ENCODE data around the gene SLC6A19. TPM values are rescaled to one million over a fixed set of nuclear protein-coding genes. Genes with fewer than 3 reads are reported as not detected.

SLC6A19 gene
- total and polyA plus RNA-seq, 2 experiments from 2014 or later: 5.2 to 5.8 TPM

DNA sequence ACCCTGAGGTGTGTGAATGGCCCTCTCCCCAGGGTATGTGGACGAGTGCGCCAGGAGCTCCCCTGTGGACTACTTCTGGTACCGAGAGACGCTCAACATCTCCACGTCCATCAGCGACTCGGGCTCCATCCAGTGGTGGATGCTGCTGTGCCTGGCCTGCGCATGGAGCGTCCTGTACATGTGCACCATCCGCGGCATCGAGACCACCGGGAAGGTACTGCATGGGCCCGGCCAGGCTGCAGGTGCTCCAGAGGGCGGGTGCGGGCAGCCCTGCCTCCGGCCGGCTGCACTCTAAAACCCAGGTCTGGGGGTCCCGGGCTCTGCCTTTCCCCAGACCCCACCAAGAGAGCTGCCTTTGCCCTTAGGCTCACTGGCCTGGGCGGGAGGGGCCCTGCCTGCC lies 10.9 kb downstream of the SLC6A19 start:
- no peaks in the 10 kb centered on the region for H3K36me3 ChIP-seq (replicated peaks; ENCODE audit: insufficient read depth, low read depth)
- DNase-seq (ENCODE audit: low spot score): no peak
- no peaks in the 10 kb centered on the region for H3K79me2 ChIP-seq
- H3K27me3 ChIP-seq: no peaks in the 10 kb centered on the region
- no peaks in the 10 kb centered on the region for H3K9me2 ChIP-seq (replicated peaks; ENCODE audit: insufficient read depth)
- H3K9me3 ChIP-seq (ENCODE audit: low read depth): no peaks in the 10 kb centered on the region
- H3K4me1 ChIP-seq (ENCODE audit: insufficient read depth): no peaks in the 10 kb centered on the region
- 93% methylated on average over 11 of the region's 20 CpGs for WGBS (ENCODE audit: low lambda C conversion rate, missing lambda C conversion rate)
- H4K20me1 ChIP-seq (ENCODE audit: insufficient read depth, poor library complexity, severe bottlenecking): no peaks in the 10 kb centered on the region
- no peak for TF ChIP-seq EZH2phosphoT487 (IDR thresholded peaks at IDR 0.05; ENCODE audit: low read depth, severe bottlenecking, unreplicated experiment)
- TF ChIP-seq EZH2 (IDR thresholded peaks at IDR 0.05; ENCODE audit: borderline replicate concordance): no peak
- TF ChIP-seq, protein P1, sequence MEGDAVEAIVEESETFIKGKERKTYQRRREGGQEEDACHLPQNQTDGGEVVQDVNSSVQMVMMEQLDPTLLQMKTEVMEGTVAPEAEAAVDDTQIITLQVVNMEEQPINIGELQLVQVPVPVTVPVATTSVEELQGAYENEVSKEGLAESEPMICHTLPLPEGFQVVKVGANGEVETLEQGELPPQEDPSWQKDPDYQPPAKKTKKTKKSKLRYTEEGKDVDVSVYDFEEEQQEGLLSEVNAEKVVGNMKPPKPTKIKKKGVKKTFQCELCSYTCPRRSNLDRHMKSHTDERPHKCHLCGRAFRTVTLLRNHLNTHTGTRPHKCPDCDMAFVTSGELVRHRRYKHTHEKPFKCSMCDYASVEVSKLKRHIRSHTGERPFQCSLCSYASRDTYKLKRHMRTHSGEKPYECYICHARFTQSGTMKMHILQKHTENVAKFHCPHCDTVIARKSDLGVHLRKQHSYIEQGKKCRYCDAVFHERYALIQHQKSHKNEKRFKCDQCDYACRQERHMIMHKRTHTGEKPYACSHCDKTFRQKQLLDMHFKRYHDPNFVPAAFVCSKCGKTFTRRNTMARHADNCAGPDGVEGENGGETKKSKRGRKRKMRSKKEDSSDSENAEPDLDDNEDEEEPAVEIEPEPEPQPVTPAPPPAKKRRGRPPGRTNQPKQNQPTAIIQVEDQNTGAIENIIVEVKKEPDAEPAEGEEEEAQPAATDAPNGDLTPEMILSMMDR (IDR thresholded peaks at IDR 0.05; ENCODE audit: poor library complexity): no peak
- H2AFZ ChIP-seq: no peak overlapping the region
- H3K4me3 ChIP-seq: no peak overlapping the region
- no peak overlapping the region for H3K27ac ChIP-seq
- no peak overlapping the region for H3K4me2 ChIP-seq

- H3K4me1 ChIP-seq (ENCODE audit: insufficient read depth): no peaks in the 10 kb centered on the region
- TF ChIP-seq EZH2phosphoT487 (IDR thresholded peaks at IDR 0.05; ENCODE audit: low read depth, severe bottlenecking, unreplicated experiment): no peak
- TF ChIP-seq, protein P1 (IDR thresholded peaks at IDR 0.05; ENCODE audit: poor library complexity): no peak
- TF ChIP-seq EZH2 (IDR thresholded peaks at IDR 0.05; ENCODE audit: borderline replicate concordance): no peak
- 86% methylated on average over 6 of the region's 18 CpGs for WGBS (ENCODE audit: low lambda C conversion rate, missing lambda C conversion rate)
- no peak overlapping the region for H3K4me2 ChIP-seq
- no peaks in the 10 kb centered on the region for H3K79me2 ChIP-seq
- H3K4me3 ChIP-seq: no peak overlapping the region
- H4K20me1 ChIP-seq (ENCODE audit: insufficient read depth, poor library complexity, severe bottlenecking): no peaks in the 10 kb centered on the region
- H3K27me3 ChIP-seq: no peaks in the 10 kb centered on the region
- no peak for DNase-seq (ENCODE audit: low spot score)
- H3K36me3 ChIP-seq (replicated peaks; ENCODE audit: insufficient read depth, low read depth): no peaks in the 10 kb centered on the region
- H3K9me3 ChIP-seq (ENCODE audit: low read depth): no peaks in the 10 kb centered on the region
- no peaks in the 10 kb centered on the region for H3K9me2 ChIP-seq (replicated peaks; ENCODE audit: insufficient read depth)
- H2AFZ ChIP-seq: no peak overlapping the region
- H3K27ac ChIP-seq: no peak overlapping the region
Observed at GRCh38 chr5:1212881-1213280, 11.5 kb downstream of the SLC6A19 start.

DNA sequence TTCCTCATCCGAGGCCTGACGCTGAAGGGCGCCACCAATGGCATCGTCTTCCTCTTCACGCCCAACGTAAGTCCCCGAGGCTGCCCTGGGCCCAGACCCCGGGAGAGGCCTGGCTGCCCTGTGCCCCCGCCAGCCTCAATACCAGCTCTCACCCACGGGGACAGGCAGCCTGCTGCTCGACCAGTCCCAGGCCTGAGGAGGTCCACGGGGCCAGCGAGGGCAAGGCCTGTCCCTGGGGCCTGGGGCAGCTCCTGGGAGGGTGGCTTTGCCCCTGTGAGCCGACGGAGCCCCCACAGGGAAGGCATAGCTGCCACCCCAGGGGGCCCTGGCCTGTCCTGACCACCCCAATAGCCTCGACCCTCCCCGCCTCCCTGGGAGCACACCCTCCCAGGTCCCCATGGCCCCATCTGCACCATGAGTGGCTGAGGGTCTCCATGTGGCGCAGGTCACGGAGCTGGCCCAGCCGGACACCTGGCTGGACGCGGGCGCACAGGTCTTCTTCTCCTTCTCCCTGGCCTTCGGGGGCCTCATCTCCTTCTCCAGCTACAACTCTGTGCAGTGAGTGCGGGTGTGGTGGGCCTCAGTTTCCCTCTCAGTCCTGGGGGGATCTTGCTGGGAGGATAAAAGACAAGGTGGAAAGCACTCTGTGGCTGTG lies 12.2 kb downstream of the SLC6A19 start:
- Histone ChIP-seq H3K27me3 (no peaks in the 10 kb centered on the region), H2AFZ (no peak overlapping the region), H3K36me3 (replicated peaks; ENCODE audit: insufficient read depth, low read depth) (no peaks in the 10 kb centered on the region), H3K27ac (no peak overlapping the region), H3K4me2 (no peak overlapping the region), H3K4me3 (no peak overlapping the region), H3K9me2 (replicated peaks; ENCODE audit: insufficient read depth) (no peaks in the 10 kb centered on the region), H3K4me1 (ENCODE audit: insufficient read depth) (no peaks in the 10 kb centered on the region), H4K20me1 (ENCODE audit: insufficient read depth, poor library complexity, severe bottlenecking) (no peaks in the 10 kb centered on the region), H3K9me3 (ENCODE audit: low read depth) (no peaks in the 10 kb centered on the region), H3K79me2 (no peaks in the 10 kb centered on the region)
- 92% methylated on average over 21 of the region's 25 CpGs for WGBS (ENCODE audit: low lambda C conversion rate, missing lambda C conversion rate)
- TF ChIP-seq EZH2phosphoT487 (IDR thresholded peaks at IDR 0.05; ENCODE audit: low read depth, severe bottlenecking, unreplicated experiment) (no peak), EZH2 (IDR thresholded peaks at IDR 0.05; ENCODE audit: borderline replicate concordance) (no peak)
- TF ChIP-seq, protein P1 (IDR thresholded peaks at IDR 0.05; ENCODE audit: poor library complexity): no peak
- no peak for DNase-seq (ENCODE audit: low spot score)
